SK-N-SH (cell line): Measurements from ENCODE around the gene ANKRD44. TPM values are rescaled to one million over a fixed set of nuclear protein-coding genes. Genes with fewer than 3 reads are reported as not detected.

Experiments used
- CTCF ChIA-PET: fragments of 300-600, 350-600 bp; formaldehyde crosslinking; extraction: SDS; loops from one replicate; lab custom pipeline; 2021; lab: Yijun Ruan, JAX
- POLR2A ChIA-PET: fragments of 350-600 bp; sonication (Branson Sonifier 250); formaldehyde crosslinking; extraction: SDS; loops from one replicate; lab custom pipeline; 2020; ENCODE audit warnings: antibody characterized with exemption, inconsistent platforms; lab: Yijun Ruan, JAX
- DNase-seq: peaks from one replicate; pipeline ENCODE4 v3.0.0; 2012
- H2AFZ ChIP-seq: fragments of 200-600 bp; sonication (generic); 2 replicates; pipeline ENCODE4 v1.8.1; 2016; ENCODE audit warnings: antibody characterized with exemption, mild to moderate bottlenecking, low read depth
- H3F3A ChIP-seq: fragments of 200-600 bp; sonication (generic); replicated peaks from 2 replicates; pipeline ENCODE3; 2016; ENCODE audit warnings: antibody characterized with exemption, mild to moderate bottlenecking; ENCODE audit not compliant: insufficient read depth
- H3K27ac ChIP-seq, 2 experiments: fragments of 200-500 bp in 1 of 2; fragments of 200-600 bp in 1 of 2; sonication (Bioruptor generic) in 1 of 2; sonication (generic), shearing (Covaris generic) in 1 of 2; 2 replicates each; pipeline versions ENCODE4 v1.5.1 to v1.6.1; 2014 to 2016; ENCODE audit warnings: low read depth in 2 of 2, inconsistent platforms in 1 of 2, low read length in 1 of 2, mild to moderate bottlenecking in 1 of 2, mixed read lengths in 1 of 2
- H3K27me3 ChIP-seq: fragments of 200-600 bp; sonication (generic), shearing (Covaris generic); 2 replicates; pipeline ENCODE4 v1.6.1; 2016; ENCODE audit warnings: mixed run types; ENCODE audit not compliant: insufficient read depth
- H3K36me3 ChIP-seq, 2 experiments: fragments of 200-500 bp in 1 of 2; fragments of 200-600 bp in 1 of 2; sonication (Bioruptor generic) in 1 of 2; sonication (generic) in 1 of 2; replicated peaks in 1 of 2; 2 replicates each; pipeline versions ENCODE3 to v1.5.1; 2014 to 2016; ENCODE audit warnings: low read length in 1 of 2, mild to moderate bottlenecking in 1 of 2; ENCODE audit not compliant: insufficient read depth in 2 of 2, control insufficient read depth in 1 of 2
- H3K4me1 ChIP-seq, 2 experiments: fragments of 200-500 bp in 1 of 2; fragments of 200-600 bp in 1 of 2; sonication (Bioruptor generic) in 1 of 2; sonication (generic), shearing (Covaris generic) in 1 of 2; 2 replicates each; pipeline versions ENCODE4 v1.5.1 to v1.6.1; 2014 to 2016; ENCODE audit warnings: low read depth in 1 of 2, low read length in 1 of 2, mixed run types in 1 of 2; ENCODE audit not compliant: insufficient read depth in 2 of 2, control insufficient read depth in 1 of 2
- H3K4me2 ChIP-seq: fragments of 200-600 bp; sonication (generic), shearing (Covaris generic); 2 replicates; pipeline ENCODE4 v1.6.1; 2017; ENCODE audit warnings: mixed run types
- H3K4me3 ChIP-seq, 2 experiments: fragments of 200-500 bp in 1 of 2; fragments of 200-600 bp in 1 of 2; sonication (Bioruptor generic) in 1 of 2; sonication (generic), shearing (Covaris generic) in 1 of 2; 2 replicates each; pipeline versions ENCODE4 v1.5.1 to v1.8.1; 2014 to 2016; ENCODE audit warnings: low read depth in 2 of 2, inconsistent platforms in 1 of 2, low read length in 1 of 2, mild to moderate bottlenecking in 1 of 2, mixed read lengths in 1 of 2, moderate library complexity in 1 of 2
- H3K79me2 ChIP-seq: fragments of 200-600 bp; sonication (generic); 2 replicates; pipeline ENCODE4 v1.8.1; 2017; ENCODE audit warnings: mild to moderate bottlenecking; ENCODE audit not compliant: insufficient read depth
- H3K9ac ChIP-seq: fragments of 200-600 bp; sonication (generic); 2 replicates; pipeline ENCODE4 v1.6.1; 2017; ENCODE audit warnings: mixed run types
- H3K9me2 ChIP-seq: fragments of 200-600 bp; sonication (generic); 2 replicates; pipeline ENCODE4 v1.6.1; 2017; ENCODE audit warnings: mixed run types
- H3K9me3 ChIP-seq: fragments of 200-600 bp; sonication (generic); 2 replicates; pipeline ENCODE4 v1.6.1; 2017; ENCODE audit warnings: mixed run types, mild to moderate bottlenecking, moderate library complexity
- H4K20me1 ChIP-seq: fragments of 200-600 bp; sonication (generic); 2 replicates; pipeline ENCODE4 v1.6.1; 2017; ENCODE audit warnings: mild to moderate bottlenecking, mixed run types; ENCODE audit not compliant: insufficient read depth
- EP300 ChIP-seq, 2 experiments: IDR thresholded peaks; 2 replicates each; pipeline versions ENCODE4 v1.4.0 to v1.6.1; 2012; ENCODE audit warnings: borderline replicate concordance in 1 of 2, low read depth in 1 of 2, low read length in 1 of 2
- FOSL2 ChIP-seq: IDR thresholded peaks from 2 replicates; pipeline ENCODE4 v1.4.0; 2012; ENCODE audit warnings: low read depth, mild to moderate bottlenecking, moderate library complexity, borderline replicate concordance
- GATA2 ChIP-seq: sonication (generic); formaldehyde crosslinking; IDR thresholded peaks from 2 replicates; pipeline ENCODE4 v1.5.0; 2020; ENCODE audit warnings: mild to moderate bottlenecking, missing genetic modification reagents
- POLR2AphosphoS5 ChIP-seq: IDR thresholded peaks from 2 replicates; pipeline ENCODE4 v1.6.1; 2012; ENCODE audit warnings: low read depth, low read length
- WGBS: methylation state at CpG from one replicate; pipeline ENCODE4 v1.1.6; 2017; ENCODE audit warnings: low lambda C conversion rate; 5-methylcytosine and 5-hydroxymethylcytosine counted together
- polyA plus RNA-seq, 3 experiments: library from polyadenylated mRNA; depleted of rRNA; stranded (reverse); fragments of >200 nt; gene quantifications; 2 replicates each; pipeline ENCODE4 v1.2.3, GENCODE V29; 2012
- TF ChIP-seq, protein P1 (sequence below): IDR thresholded peaks from 2 replicates; pipeline ENCODE4 v1.6.1; 2012; ENCODE audit warnings: mild to moderate bottlenecking, low read depth, low read length, moderate library complexity
- TF ChIP-seq, protein P2 (sequence below): IDR thresholded peaks from 2 replicates; pipeline ENCODE4; 2012

Gene ANKRD44
- polyA plus RNA-seq, 1 of the 3 experiments (the other 2 are of a cell fraction): 12.5 TPM

DNA sequence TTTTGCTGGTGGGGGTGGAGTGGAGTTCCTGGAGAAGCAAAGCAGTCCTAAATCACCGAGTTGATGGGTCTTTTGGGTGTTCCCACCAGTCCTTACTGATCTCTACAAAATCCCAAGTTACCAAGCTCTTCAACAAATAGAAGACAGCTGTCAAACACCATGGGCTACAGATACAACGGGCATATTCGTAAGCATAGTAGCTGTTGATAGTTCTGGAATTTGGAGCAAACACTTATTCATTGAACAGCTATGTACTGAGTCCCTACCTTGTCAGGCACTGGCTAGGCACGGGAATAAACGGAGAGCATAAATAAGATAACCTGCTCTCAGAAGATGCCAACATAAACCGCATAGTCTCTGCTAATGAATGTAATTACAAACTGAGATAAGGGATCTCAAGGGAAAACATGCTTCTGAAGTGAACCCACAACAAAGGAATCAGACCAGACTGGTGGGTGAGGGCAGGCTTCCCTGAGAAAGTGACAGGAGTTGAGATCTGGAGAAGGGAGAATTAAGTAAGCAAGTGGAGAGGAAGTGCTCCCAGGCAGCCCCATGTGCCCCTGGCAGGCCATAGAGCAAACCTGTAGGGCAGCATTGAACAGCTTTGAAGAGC, 947 bp upstream of the ANKRD44 start:
- H4K20me1 ChIP-seq: no peaks in the 10 kb centered on the region
- H3K79me2 ChIP-seq: no peaks in the 10 kb centered on the region
- H3K4me3 ChIP-seq: peak overlapping the region; percentile 69 to 70
- peaks cover 7% of the 10 kb centered on the region for H3F3A ChIP-seq
- peak overlapping the region in 1 of 2 experiments; percentile 94; a peak in 2 of 4 replicates for H3K27ac ChIP-seq
- 31% methylated on average over 6 of the region's 6 CpGs for WGBS
- no peaks in the 10 kb centered on the region for H3K36me3 ChIP-seq
- H3K9ac ChIP-seq: peak overlapping the region; percentile 35; the same call in 1 of the 2 replicates
- no peak for TF ChIP-seq POLR2AphosphoS5
- TF ChIP-seq, protein P1, sequence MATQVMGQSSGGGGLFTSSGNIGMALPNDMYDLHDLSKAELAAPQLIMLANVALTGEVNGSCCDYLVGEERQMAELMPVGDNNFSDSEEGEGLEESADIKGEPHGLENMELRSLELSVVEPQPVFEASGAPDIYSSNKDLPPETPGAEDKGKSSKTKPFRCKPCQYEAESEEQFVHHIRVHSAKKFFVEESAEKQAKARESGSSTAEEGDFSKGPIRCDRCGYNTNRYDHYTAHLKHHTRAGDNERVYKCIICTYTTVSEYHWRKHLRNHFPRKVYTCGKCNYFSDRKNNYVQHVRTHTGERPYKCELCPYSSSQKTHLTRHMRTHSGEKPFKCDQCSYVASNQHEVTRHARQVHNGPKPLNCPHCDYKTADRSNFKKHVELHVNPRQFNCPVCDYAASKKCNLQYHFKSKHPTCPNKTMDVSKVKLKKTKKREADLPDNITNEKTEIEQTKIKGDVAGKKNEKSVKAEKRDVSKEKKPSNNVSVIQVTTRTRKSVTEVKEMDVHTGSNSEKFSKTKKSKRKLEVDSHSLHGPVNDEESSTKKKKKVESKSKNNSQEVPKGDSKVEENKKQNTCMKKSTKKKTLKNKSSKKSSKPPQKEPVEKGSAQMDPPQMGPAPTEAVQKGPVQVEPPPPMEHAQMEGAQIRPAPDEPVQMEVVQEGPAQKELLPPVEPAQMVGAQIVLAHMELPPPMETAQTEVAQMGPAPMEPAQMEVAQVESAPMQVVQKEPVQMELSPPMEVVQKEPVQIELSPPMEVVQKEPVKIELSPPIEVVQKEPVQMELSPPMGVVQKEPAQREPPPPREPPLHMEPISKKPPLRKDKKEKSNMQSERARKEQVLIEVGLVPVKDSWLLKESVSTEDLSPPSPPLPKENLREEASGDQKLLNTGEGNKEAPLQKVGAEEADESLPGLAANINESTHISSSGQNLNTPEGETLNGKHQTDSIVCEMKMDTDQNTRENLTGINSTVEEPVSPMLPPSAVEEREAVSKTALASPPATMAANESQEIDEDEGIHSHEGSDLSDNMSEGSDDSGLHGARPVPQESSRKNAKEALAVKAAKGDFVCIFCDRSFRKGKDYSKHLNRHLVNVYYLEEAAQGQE: no peak
- peak; percentile 47 for TF ChIP-seq GATA2 (CRISPR knock-in tag)
- TF ChIP-seq, all 33 proteins: peak for 1
- Histone ChIP-seq H2AFZ (peak overlapping the region; percentile 97), H3K9me3 (no peaks in the 10 kb centered on the region), H3K4me1 (peaks cover 7 to 29% of the 10 kb centered on the region in 2 experiments; a peak in 3 of 4 replicates), H3K9me2 (no peaks in the 10 kb centered on the region), H3K27me3 (no peaks in the 10 kb centered on the region), H3K4me2 (peak overlapping the region; percentile 75)
- ChIA-PET POLR2A (interaction anchor here (1.8 kb wide), 1 partner anchor 219 kb away, joined by 8 read pairs; no protein-coding TSS in a partner anchor), CTCF (interaction anchor here (0.6 to 6.2 kb wide), 36 partner anchors 8 to 560 kb away, joined by 3 to 55 read pairs (median 4); no protein-coding TSS in a partner anchor)
- peak; percentile 33 for DNase-seq

GRCh38 chr2:197310987-197311420, 424 bp upstream of the ANKRD44 start:
- 7% methylated on average over 2 of the region's 22 CpGs for WGBS
- no peaks in the 10 kb centered on the region for H3K9me3 ChIP-seq
- TF ChIP-seq FOSL2 (no peak), EP300 (IDR thresholded peaks at IDR 0.05; ENCODE audit: borderline replicate concordance in 1 of 2, low read depth in 1 of 2, low read length in 1 of 2) (no peak)
- TF ChIP-seq, protein P2, sequence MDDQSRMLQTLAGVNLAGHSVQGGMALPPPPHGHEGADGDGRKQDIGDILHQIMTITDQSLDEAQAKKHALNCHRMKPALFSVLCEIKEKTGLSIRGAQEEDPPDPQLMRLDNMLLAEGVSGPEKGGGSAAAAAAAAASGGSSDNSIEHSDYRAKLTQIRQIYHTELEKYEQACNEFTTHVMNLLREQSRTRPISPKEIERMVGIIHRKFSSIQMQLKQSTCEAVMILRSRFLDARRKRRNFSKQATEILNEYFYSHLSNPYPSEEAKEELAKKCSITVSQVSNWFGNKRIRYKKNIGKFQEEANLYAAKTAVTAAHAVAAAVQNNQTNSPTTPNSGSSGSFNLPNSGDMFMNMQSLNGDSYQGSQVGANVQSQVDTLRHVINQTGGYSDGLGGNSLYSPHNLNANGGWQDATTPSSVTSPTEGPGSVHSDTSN: no peak
- TF ChIP-seq, all 33 proteins: peak for 0
- no peaks in the 10 kb centered on the region for H3K9me2 ChIP-seq
- H3K27ac ChIP-seq: peak overlapping the region in 1 of 2 experiments; percentile 94; a peak in 2 of 4 replicates
- H4K20me1 ChIP-seq: no peaks in the 10 kb centered on the region
- DNase-seq: no peak
- POLR2A ChIA-PET: interaction anchor here (1.8 kb wide), 1 partner anchor 219 kb away, joined by 8 read pairs; no protein-coding TSS in a partner anchor
- H3K4me1 ChIP-seq: peaks cover 7 to 35% of the 10 kb centered on the region in 2 experiments; a peak in 3 of 4 replicates
- H3K4me3 ChIP-seq: peak overlapping the region; percentile 69 to 70
- H3F3A ChIP-seq: peaks cover 7% of the 10 kb centered on the region
- H3K4me2 ChIP-seq: peak overlapping the region; percentile 75
- no peaks in the 10 kb centered on the region for H3K36me3 ChIP-seq
- CTCF ChIA-PET: interaction anchor here (0.6 to 6.2 kb wide), 36 partner anchors 9 to 560 kb away, joined by 3 to 55 read pairs (median 4); no protein-coding TSS in a partner anchor
- H3K27me3 ChIP-seq: no peaks in the 10 kb centered on the region
- peak overlapping the region; percentile 97 for H2AFZ ChIP-seq
- no peaks in the 10 kb centered on the region for H3K79me2 ChIP-seq
- H3K9ac ChIP-seq: peak overlapping the region; percentile 35; the same call in 1 of the 2 replicates
